ENCODE measurements around the gene EMP2. TPM values are rescaled to one million over a fixed set of nuclear protein-coding genes. Genes with fewer than 3 reads are reported as not detected.
"Not testable (repeated sequence)": the region's sequence is repeated elsewhere in the genome, so short reads cannot be mapped to it uniquely, and the experiment has no call there.

EMP2 gene
- total and polyA plus RNA-seq, 10 donors = 2.8 to 37.2 (median 19.5) TPM

DNA sequence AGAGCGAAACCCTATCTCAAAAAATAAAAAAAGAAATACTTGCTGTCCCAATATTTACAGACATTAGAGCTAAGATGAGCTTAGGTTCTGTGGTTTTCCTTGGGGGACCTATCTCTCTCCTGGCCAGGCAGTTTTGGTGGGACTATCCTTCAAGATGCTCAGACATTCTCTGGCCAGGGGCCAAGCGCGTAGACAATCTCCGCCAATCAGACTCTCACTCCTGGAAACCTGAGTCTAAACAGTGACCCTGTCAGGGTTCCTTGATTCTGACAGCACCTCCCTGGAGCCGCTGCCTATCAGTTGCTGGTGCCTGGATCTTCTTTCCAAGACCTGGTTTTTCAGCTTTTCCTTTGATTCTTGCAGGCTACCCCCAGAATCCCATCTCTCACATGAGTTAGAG, 45.6 kb downstream of the EMP2 start:
- peaks cover 0 to 59% (median 3%) of the 10 kb centered on the region in 6 donors for H3K36me3 ChIP-seq

GRCh38 chr16:10533612-10534011, 46.8 kb downstream of the EMP2 start:
- DNase-seq; H3K9me3 ChIP-seq; H3K27me3 ChIP-seq (replicated peaks in 1 of 7); H3K4me1 ChIP-seq; intact Hi-C loops (cut with DNase I; ENCODE audit: low total_unique reads); H3K4me3 ChIP-seq: not testable (repeated sequence)
- H3K36me3 ChIP-seq = peaks cover 0 to 55% (median 3%) of the 10 kb centered on the region in 6 donors
- H3K27ac ChIP-seq = peak overlapping the region in 1 of 8 donors; percentile 24
- 78 to 89% (median 87%) methylated on average over 4 of the region's 4 CpGs for WGBS, 5 donors

More for the DNA sequence above, 45.6 kb downstream of the EMP2 start:
- Histone ChIP-seq H3K27me3 (replicated peaks in 1 of 7) (no peaks in the 10 kb centered on the region), H3K9me3 (no peaks in the 10 kb centered on the region), H3K4me3 (no peak overlapping the region), H3K4me1 (no peaks in the 10 kb centered on the region), H3K27ac (no peak overlapping the region)
- no peak for DNase-seq
- 91 to 97% (median 94%) methylated on average over 5 of the region's 5 CpGs for WGBS, 5 donors
- intact Hi-C loops (cut with DNase I; ENCODE audit: low total_unique reads) = no loop called here
- TF ChIP-seq POLR2A (IDR thresholded peaks at IDR 0.05) = no peak
- no peak for TF ChIP-seq POLR2AphosphoS5 (IDR thresholded peaks at IDR 0.05)
- TF ChIP-seq, protein P1, sequence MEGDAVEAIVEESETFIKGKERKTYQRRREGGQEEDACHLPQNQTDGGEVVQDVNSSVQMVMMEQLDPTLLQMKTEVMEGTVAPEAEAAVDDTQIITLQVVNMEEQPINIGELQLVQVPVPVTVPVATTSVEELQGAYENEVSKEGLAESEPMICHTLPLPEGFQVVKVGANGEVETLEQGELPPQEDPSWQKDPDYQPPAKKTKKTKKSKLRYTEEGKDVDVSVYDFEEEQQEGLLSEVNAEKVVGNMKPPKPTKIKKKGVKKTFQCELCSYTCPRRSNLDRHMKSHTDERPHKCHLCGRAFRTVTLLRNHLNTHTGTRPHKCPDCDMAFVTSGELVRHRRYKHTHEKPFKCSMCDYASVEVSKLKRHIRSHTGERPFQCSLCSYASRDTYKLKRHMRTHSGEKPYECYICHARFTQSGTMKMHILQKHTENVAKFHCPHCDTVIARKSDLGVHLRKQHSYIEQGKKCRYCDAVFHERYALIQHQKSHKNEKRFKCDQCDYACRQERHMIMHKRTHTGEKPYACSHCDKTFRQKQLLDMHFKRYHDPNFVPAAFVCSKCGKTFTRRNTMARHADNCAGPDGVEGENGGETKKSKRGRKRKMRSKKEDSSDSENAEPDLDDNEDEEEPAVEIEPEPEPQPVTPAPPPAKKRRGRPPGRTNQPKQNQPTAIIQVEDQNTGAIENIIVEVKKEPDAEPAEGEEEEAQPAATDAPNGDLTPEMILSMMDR (IDR thresholded peaks at IDR 0.05 in 8 of 11, conservative IDR thresholded peaks at IDR 0.05 in 3 of 11) = no peak

DNA sequence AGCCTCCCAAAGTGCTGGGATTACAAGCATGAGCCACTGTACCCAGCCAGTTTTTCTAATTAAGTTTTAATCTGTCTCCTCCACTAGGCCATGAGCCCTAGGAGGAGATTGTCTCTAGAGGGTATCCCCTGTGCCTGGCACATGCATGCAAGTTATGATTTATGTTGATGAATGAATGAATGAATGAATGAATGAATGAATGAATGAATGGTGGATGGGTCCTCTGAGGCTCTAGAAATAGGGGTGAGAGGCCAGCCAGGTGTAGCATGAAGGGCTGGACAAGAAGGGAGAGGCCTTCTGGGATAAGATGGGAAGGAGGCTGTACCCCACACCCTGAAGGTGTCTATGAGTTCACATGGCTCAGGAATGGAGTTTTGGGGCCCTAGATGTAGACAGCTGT, 48.8 kb downstream of the EMP2 start:
- Histone ChIP-seq H3K4me3 (no peak overlapping the region), H3K27ac (no peak overlapping the region), H3K4me1 (no peaks in the 10 kb centered on the region), H3K36me3 (peaks cover 0 to 37% (median 0%) of the 10 kb centered on the region in 6 donors), H3K9me3 (no peaks in the 10 kb centered on the region), H3K27me3 (replicated peaks in 1 of 7) (no peaks in the 10 kb centered on the region)
- TF ChIP-seq, protein P1 (IDR thresholded peaks at IDR 0.05 in 8 of 11, conservative IDR thresholded peaks at IDR 0.05 in 3 of 11) = no peak
- TF ChIP-seq POLR2AphosphoS5 (IDR thresholded peaks at IDR 0.05) = no peak
- no peak for TF ChIP-seq POLR2A (IDR thresholded peaks at IDR 0.05)
- intact Hi-C loops (cut with DNase I; ENCODE audit: low total_unique reads) = no loop called here
- no peak for DNase-seq

DNA sequence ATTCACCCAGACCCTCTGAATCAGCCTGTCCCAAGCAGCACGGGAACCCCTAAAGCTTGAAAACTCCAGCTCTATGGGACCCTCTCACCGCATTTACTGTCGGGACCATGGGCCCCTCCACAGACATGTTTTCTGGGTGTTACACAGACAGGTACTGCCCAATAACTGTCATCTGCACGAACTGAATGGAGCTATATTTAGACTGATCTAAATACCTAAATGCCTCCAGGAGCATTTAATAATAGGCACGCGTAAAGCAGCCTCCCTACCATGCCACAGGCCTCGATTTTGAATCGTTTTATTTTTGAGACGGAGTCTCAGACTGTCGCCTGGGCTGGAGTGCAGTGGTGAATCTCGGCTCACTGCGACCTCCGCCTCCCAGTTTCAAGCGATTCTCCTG, 49.7 kb downstream of the EMP2 start:
- DNase-seq = no peak
- H3K4me3 ChIP-seq = no peak overlapping the region
- H3K36me3 ChIP-seq = peaks cover 0 to 32% (median 0%) of the 10 kb centered on the region in 6 donors
- no peak overlapping the region for H3K27ac ChIP-seq
- H3K9me3 ChIP-seq = no peaks in the 10 kb centered on the region
- no peaks in the 10 kb centered on the region for H3K27me3 ChIP-seq (replicated peaks in 1 of 7)
- WGBS, 5 donors = 85 to 92% (median 89%) methylated on average over 14 of the region's 14 CpGs
- intact Hi-C loops (cut with DNase I; ENCODE audit: low total_unique reads) = no loop called here
- H3K4me1 ChIP-seq = no peaks in the 10 kb centered on the region
- TF ChIP-seq POLR2A (IDR thresholded peaks at IDR 0.05) (no peak), POLR2AphosphoS5 (IDR thresholded peaks at IDR 0.05) (no peak)
- TF ChIP-seq, protein P1 (IDR thresholded peaks at IDR 0.05 in 8 of 11, conservative IDR thresholded peaks at IDR 0.05 in 3 of 11) = no peak

Data from spleen (tissue), 11 donors.